GM23248 (cell line): Measurements from ENCODE around the gene ZNF768. TPM values are rescaled to one million over a fixed set of nuclear protein-coding genes. Genes with fewer than 3 reads are reported as not detected.

Source experiments
- DNase-seq: peaks from one replicate; pipeline ENCODE4 v3.0.0-alpha.2; 2015
- H2AFZ ChIP-seq: fragments of 200-600 bp; sonication (generic); 2 replicates; pipeline ENCODE4 v1.6.1; 2016; ENCODE audit warnings: antibody characterized with exemption
- H3F3A ChIP-seq: fragments of 200-600 bp; sonication (generic); 2 replicates; pipeline ENCODE4 v1.6.1; 2016; ENCODE audit warnings: mild to moderate bottlenecking, antibody characterized with exemption, mixed run types; ENCODE audit not compliant: insufficient read depth
- H3K27ac ChIP-seq: fragments of 200-600 bp; sonication (generic); 2 replicates; pipeline ENCODE4 v1.5.1; 2016; ENCODE audit warnings: mild to moderate bottlenecking
- H3K27me3 ChIP-seq: fragments of 200-600 bp; sonication (generic); replicated peaks from 2 replicates; pipeline ENCODE4 v1.6.1; 2016; ENCODE audit warnings: mild to moderate bottlenecking; ENCODE audit not compliant: insufficient read depth
- H3K36me3 ChIP-seq: fragments of 200-600 bp; sonication (generic); 2 replicates; pipeline ENCODE4 v1.6.1; 2016; ENCODE audit warnings: low read depth, mild to moderate bottlenecking
- H3K4me1 ChIP-seq: fragments of 200-600 bp; sonication (generic); 2 replicates; pipeline ENCODE4 v1.6.1; 2016; ENCODE audit warnings: mild to moderate bottlenecking; ENCODE audit not compliant: insufficient read depth
- H3K4me2 ChIP-seq: fragments of 200-600 bp; sonication (generic); one replicate; pipeline ENCODE4 v1.6.1; 2016; ENCODE audit warnings: mild to moderate bottlenecking; ENCODE audit not compliant: unreplicated experiment
- H3K4me3 ChIP-seq: fragments of 200-600 bp; sonication (generic); 2 replicates; pipeline ENCODE4 v1.5.1; 2016; ENCODE audit warnings: mild to moderate bottlenecking
- H3K79me2 ChIP-seq: fragments of 200-600 bp; sonication (generic); 2 replicates; pipeline ENCODE4 v1.6.1; 2016; ENCODE audit warnings: mild to moderate bottlenecking; ENCODE audit not compliant: insufficient read depth
- H3K9ac ChIP-seq: fragments of 200-600 bp; sonication (generic); 2 replicates; pipeline ENCODE4 v1.6.1; 2016; ENCODE audit warnings: mild to moderate bottlenecking
- H3K9me2 ChIP-seq: fragments of 200-600 bp; sonication (generic); 2 replicates; pipeline ENCODE4 v1.6.1; 2016; ENCODE audit warnings: mixed run types, mild to moderate bottlenecking, moderate library complexity; ENCODE audit not compliant: insufficient read depth
- H3K9me3 ChIP-seq: fragments of 200-600 bp; sonication (generic); one replicate; pipeline ENCODE4 v1.6.1; 2017; ENCODE audit warnings: low read depth
- H4K20me1 ChIP-seq: fragments of 200-600 bp; sonication (generic); 2 replicates; pipeline ENCODE4 v1.6.0; 2016; ENCODE audit not compliant: insufficient read depth
- EZH2 ChIP-seq: fragments of 200-600 bp; sonication (generic); IDR thresholded peaks from 2 replicates; pipeline ENCODE4 v1.6.1; 2018; ENCODE audit warnings: antibody characterized with exemption, mild to moderate bottlenecking; ENCODE audit not compliant: insufficient read depth, poor library complexity, severe bottlenecking
- EZH2phosphoT487 ChIP-seq: fragments of 200-600 bp; sonication (generic); IDR thresholded peaks from 2 replicates; pipeline ENCODE4 v1.6.1; 2018; ENCODE audit warnings: antibody characterized with exemption, moderate library complexity, mild to moderate bottlenecking, low read depth; ENCODE audit not compliant: insufficient read depth
- WGBS, 2 experiments: methylation state at CpG; one replicate each; pipeline ENCODE4 v1.1.6; 2015 to 2017; ENCODE audit warnings: low lambda C conversion rate in 2 of 2, low coverage in 1 of 2; ENCODE audit errors: missing lambda C conversion rate in 2 of 2; 5-methylcytosine and 5-hydroxymethylcytosine counted together
- in situ Hi-C: fragments of 300-500 bp; cut with MboI; formaldehyde crosslinking; loops from 2 replicates; pipeline ENCODE4 v1.15.0; 2020
- polyA plus RNA-seq: library from polyadenylated mRNA; unstranded; fragments of >200 nt; fragmentation: Nextera tagmentation; extraction: Ambion mirVana; gene quantifications from 2 replicates; pipeline ENCODE4 v1.2.1, GENCODE V29; 2016
- total RNA-seq: library from RNA; depleted of rRNA; stranded (reverse); fragments of >200 nt; shearing (Covaris generic); gene quantifications from 2 replicates; pipeline ENCODE4 v1.2.3, GENCODE V29; 2014

The ZNF768 gene
- total and polyA plus RNA-seq, 2 experiments from 2014 or later: 5.0 to 38.4 TPM

DNA sequence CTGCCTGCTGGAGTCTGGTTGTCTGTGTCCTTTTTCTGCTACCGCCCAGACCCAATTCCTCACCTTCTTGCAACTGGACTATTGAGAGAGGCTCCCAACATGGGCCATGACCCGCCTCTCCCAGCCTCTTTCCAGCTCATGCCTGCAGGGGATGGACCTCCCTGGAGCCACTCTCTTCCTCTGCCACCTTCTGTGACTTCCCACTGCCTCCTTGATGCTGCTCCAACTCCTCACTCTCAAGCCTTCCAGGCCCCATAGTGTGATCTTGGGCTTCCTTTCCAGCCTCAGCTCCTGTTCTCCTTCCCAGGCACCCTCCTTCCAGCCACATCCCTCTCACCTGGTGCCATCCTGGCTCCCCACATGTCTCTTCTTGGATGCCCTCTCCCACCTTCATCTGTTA, 11.1 kb downstream of the ZNF768 start:
- Histone ChIP-seq H4K20me1 (no peaks in the 10 kb centered on the region), H3K4me1 (no peaks in the 10 kb centered on the region), H3K4me3 (no peak overlapping the region), H3K79me2 (no peaks in the 10 kb centered on the region), H3K4me2 (no peak overlapping the region), H3K9me2 (no peaks in the 10 kb centered on the region), H3F3A (no peaks in the 10 kb centered on the region), H3K36me3 (no peaks in the 10 kb centered on the region), H3K9me3 (no peaks in the 10 kb centered on the region), H3K27ac (no peak overlapping the region), H3K27me3 (no peaks in the 10 kb centered on the region; the same call in 1 of the 2 replicates), H3K9ac (no peak overlapping the region), H2AFZ (no peak overlapping the region)
- TF ChIP-seq EZH2 (no peak), EZH2phosphoT487 (no peak)
- in situ Hi-C loops: no loop called here
- no peak for DNase-seq
- 27 to 43% methylated on average over 2 of the region's 2 CpGs for WGBS, 2 experiments

DNA sequence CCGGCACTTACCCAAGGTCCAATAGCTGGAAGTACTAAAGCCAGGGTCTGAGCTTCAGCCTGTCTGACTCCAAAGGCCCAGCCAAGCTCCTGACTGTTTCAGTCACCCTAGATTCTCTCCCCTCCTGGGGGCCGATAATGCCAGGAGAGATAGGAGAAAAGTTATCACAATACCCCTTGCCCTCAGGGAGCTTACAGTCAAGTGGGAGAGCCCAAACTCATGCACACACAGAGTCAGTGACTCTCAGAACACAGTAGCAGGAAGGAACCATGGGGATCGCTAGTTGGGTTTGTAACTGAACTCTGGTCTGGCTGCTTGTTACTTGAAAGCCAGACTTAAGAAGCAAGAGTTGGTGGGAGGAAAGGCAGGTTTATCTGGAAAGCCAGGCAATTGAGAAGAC, 14.9 kb downstream of the ZNF768 start:
- in situ Hi-C loops: no loop called here

GRCh38 chr16:30510376-30510938, 15.9 kb downstream of the ZNF768 start:
- Histone ChIP-seq H3K79me2 (no peaks in the 10 kb centered on the region), H3K9ac (no peak overlapping the region), H3K4me2 (no peak overlapping the region), H3F3A (no peaks in the 10 kb centered on the region), H3K27ac (no peak overlapping the region), H3K4me1 (no peaks in the 10 kb centered on the region), H3K9me2 (no peaks in the 10 kb centered on the region), H2AFZ (no peak overlapping the region), H3K4me3 (no peak overlapping the region), H3K36me3 (no peaks in the 10 kb centered on the region), H4K20me1 (no peaks in the 10 kb centered on the region), H3K27me3 (no peaks in the 10 kb centered on the region), H3K9me3 (no peaks in the 10 kb centered on the region)
- 39 to 44% methylated on average over 4 of the region's 4 CpGs for WGBS, 2 experiments
- TF ChIP-seq EZH2phosphoT487 (no peak), EZH2 (no peak)
- DNase-seq: no peak
- in situ Hi-C loops: no loop called here

More for the DNA sequence above, 14.9 kb downstream of the ZNF768 start:
- WGBS, 2 experiments: 44 to 45% methylated on average over 3 of the region's 3 CpGs
- no peaks in the 10 kb centered on the region for H3K79me2 ChIP-seq
- no peak for DNase-seq
- H3K36me3 ChIP-seq: no peaks in the 10 kb centered on the region
- H2AFZ ChIP-seq: no peak overlapping the region
- no peaks in the 10 kb centered on the region for H3K4me1 ChIP-seq
- no peaks in the 10 kb centered on the region for H3F3A ChIP-seq
- no peak overlapping the region for H3K4me3 ChIP-seq
- no peaks in the 10 kb centered on the region for H3K9me2 ChIP-seq
- no peaks in the 10 kb centered on the region for H4K20me1 ChIP-seq
- no peak for TF ChIP-seq EZH2
- no peak for TF ChIP-seq EZH2phosphoT487
- no peak overlapping the region for H3K27ac ChIP-seq
- H3K4me2 ChIP-seq: no peak overlapping the region
- no peak overlapping the region for H3K9ac ChIP-seq
- H3K9me3 ChIP-seq: no peaks in the 10 kb centered on the region
- H3K27me3 ChIP-seq: no peaks in the 10 kb centered on the region

DNA sequence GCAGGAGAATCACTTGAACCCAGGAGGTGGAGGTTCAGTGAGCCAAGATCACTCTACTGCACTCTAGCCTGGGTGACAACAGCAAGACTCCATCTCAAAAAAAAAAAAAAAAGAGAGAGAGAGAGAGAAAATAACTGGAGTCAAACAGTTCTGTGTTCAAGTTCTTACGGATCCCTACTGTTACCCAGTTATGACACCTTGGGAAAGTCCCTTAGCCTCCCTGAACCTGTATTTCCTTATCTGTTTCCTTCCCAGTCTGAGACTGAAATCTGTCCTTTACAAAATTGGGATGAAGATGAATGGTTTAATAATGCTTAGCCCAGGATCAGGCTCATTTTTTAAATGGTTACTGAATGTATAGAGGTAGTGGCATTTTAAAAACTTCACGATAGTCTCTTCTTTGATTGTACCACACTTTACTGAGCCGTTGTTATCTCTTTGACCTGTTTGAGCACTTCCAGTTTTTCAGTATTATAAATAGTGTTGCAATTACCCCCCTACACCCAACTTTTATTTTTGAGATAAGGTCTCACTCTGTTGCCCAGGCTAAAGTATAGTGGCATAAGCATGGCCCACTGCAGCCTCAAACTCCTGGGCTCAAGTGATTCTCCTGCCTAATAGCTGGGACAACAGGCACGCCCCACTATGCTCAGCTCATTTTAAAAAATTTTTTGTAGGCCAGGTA, 17.1 kb downstream of the ZNF768 start:
- in situ Hi-C loops: no loop called here

More for the DNA sequence above, 17.1 kb downstream of the ZNF768 start:
- Histone ChIP-seq H3K27ac (no peak overlapping the region), H3K27me3 (0 out of 2 replicates have a peak, but pooled peaks cover 2% of the 10 kb centered on the region), H3K9me3 (no peaks in the 10 kb centered on the region), H3K4me3 (no peak overlapping the region), H4K20me1 (no peaks in the 10 kb centered on the region), H3K9me2 (no peaks in the 10 kb centered on the region), H3F3A (no peaks in the 10 kb centered on the region), H3K79me2 (no peaks in the 10 kb centered on the region), H3K36me3 (no peaks in the 10 kb centered on the region), H3K9ac (no peak overlapping the region), H3K4me1 (no peaks in the 10 kb centered on the region), H2AFZ (no peak overlapping the region), H3K4me2 (no peak overlapping the region)
- no peak for DNase-seq
- WGBS, 2 experiments: 44 to 49% methylated on average over 4 of the region's 4 CpGs
- no peak for TF ChIP-seq EZH2
- TF ChIP-seq EZH2phosphoT487: no peak
